Kidney epithelial cell (primary cell): ENCODE measurements around the gene FOXJ1. TPM values are rescaled to one million over a fixed set of nuclear protein-coding genes. Genes with fewer than 3 reads are reported as not detected.

ENCODE experiments used
- DNase-seq: peaks from one replicate; pipeline ENCODE4 v3.0.0-alpha.2; 2010; ENCODE audit warnings: low read depth
- H3K27me3 ChIP-seq: 2 replicates; pipeline ENCODE4 v1.6.0; 2011; ENCODE audit warnings: low read length; ENCODE audit not compliant: control insufficient read depth, insufficient read depth
- H3K36me3 ChIP-seq: 2 replicates; pipeline ENCODE4 v1.5.1; 2011; ENCODE audit warnings: low read length; ENCODE audit not compliant: control insufficient read depth, insufficient read depth
- H3K4me3 ChIP-seq: 2 replicates; pipeline ENCODE4 v1.5.1; 2011; ENCODE audit warnings: low read depth, mild to moderate bottlenecking, control low read depth, low read length
- total RNA-seq: library from RNA; depleted of rRNA; stranded (reverse); fragments of >200 nt; gene quantifications from 2 replicates; pipeline ENCODE4 v1.2.3, GENCODE V29; 2015
- TF ChIP-seq, protein P1 (sequence below): IDR thresholded peaks from 2 replicates; pipeline ENCODE4 v1.5.1; 2011; ENCODE audit warnings: mild to moderate bottlenecking, moderate library complexity, low read length, control low read depth, inconsistent platforms; ENCODE audit not compliant: insufficient read depth, poor library complexity, severe bottlenecking

Gene FOXJ1
- total RNA-seq, 1 donor from 2014 or later, result 3.0 TPM

- Histone ChIP-seq H3K27me3 (no peaks in the 10 kb centered on the region), H3K4me3 (no peak overlapping the region), H3K36me3 (no peaks in the 10 kb centered on the region)
- TF ChIP-seq, protein P1, sequence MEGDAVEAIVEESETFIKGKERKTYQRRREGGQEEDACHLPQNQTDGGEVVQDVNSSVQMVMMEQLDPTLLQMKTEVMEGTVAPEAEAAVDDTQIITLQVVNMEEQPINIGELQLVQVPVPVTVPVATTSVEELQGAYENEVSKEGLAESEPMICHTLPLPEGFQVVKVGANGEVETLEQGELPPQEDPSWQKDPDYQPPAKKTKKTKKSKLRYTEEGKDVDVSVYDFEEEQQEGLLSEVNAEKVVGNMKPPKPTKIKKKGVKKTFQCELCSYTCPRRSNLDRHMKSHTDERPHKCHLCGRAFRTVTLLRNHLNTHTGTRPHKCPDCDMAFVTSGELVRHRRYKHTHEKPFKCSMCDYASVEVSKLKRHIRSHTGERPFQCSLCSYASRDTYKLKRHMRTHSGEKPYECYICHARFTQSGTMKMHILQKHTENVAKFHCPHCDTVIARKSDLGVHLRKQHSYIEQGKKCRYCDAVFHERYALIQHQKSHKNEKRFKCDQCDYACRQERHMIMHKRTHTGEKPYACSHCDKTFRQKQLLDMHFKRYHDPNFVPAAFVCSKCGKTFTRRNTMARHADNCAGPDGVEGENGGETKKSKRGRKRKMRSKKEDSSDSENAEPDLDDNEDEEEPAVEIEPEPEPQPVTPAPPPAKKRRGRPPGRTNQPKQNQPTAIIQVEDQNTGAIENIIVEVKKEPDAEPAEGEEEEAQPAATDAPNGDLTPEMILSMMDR, result peak; percentile 28
- DNase-seq, result no peak
Measured at GRCh38 chr17:76124582-76125390, 16.3 kb downstream of the FOXJ1 start.

- DNase-seq, result no peak
- TF ChIP-seq, protein P1, result no peak
- no peaks in the 10 kb centered on the region for H3K27me3 ChIP-seq
- no peak overlapping the region for H3K4me3 ChIP-seq
- no peaks in the 10 kb centered on the region for H3K36me3 ChIP-seq
Measured at GRCh38 chr17:76123749-76124581, 17.1 kb downstream of the FOXJ1 start.

DNA sequence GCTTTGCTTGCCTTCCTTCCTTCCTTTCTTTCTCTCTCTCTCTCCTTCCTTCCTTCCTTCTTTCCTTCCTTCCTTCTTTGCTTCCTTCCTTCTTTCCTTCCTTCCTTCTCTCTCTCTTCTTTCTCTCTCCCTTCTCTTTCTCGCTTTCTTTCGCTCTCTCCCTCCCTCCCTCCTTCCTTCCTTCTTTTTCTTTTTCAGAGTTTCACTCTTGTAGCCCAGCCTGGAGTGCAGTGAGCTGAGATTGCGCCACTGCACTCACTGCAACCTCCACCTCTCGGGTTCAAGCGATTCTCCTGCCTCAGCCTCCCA, 17.9 kb downstream of the FOXJ1 start:
- Histone ChIP-seq H3K36me3 (no peaks in the 10 kb centered on the region), H3K27me3 (no peaks in the 10 kb centered on the region), H3K4me3 (no peak overlapping the region)
- TF ChIP-seq, protein P1, result no peak
- DNase-seq, result no peak

- TF ChIP-seq, protein P1, result no peak
- H3K27me3 ChIP-seq, result no peaks in the 10 kb centered on the region
- no peak for DNase-seq
Measured at GRCh38 chr17:76122431-76123190, 18.4 kb downstream of the FOXJ1 start.

GRCh38 chr17:76121932-76122430, 19.1 kb downstream of the FOXJ1 start:
- TF ChIP-seq, protein P1, result no peak
- Histone ChIP-seq H3K4me3 (no peak overlapping the region), H3K27me3 (no peaks in the 10 kb centered on the region), H3K36me3 (no peaks in the 10 kb centered on the region)
- DNase-seq, result no peak

More at GRCh38 chr17:76122431-76123190, 18.4 kb downstream of the FOXJ1 start:
- Histone ChIP-seq H3K4me3 (no peak overlapping the region), H3K36me3 (no peaks in the 10 kb centered on the region)
